Liver (tissue), 9 donors: ENCODE results near the gene TMEM176A. TPM values are rescaled to one million over a fixed set of nuclear protein-coding genes. Genes with fewer than 3 reads are reported as not detected.

Experiments used
- DNase-seq: peaks from one replicate; pipeline ENCODE4 v3.0.0-alpha.2; 2017; ENCODE audit warnings: low spot score
- H3K27ac ChIP-seq, 2 donors: one replicate each; pipeline ENCODE4 v1.7.0; 2013; ENCODE audit warnings: inconsistent platforms in 2 of 2, low read length in 2 of 2, control low read depth in 1 of 2, low read depth in 1 of 2, mild to moderate bottlenecking in 1 of 2
- H3K27me3 ChIP-seq, 4 donors: one replicate each; pipeline versions ENCODE4 v1.6.1 to v1.7.0; 2013; ENCODE audit warnings: low read length in 3 of 4, inconsistent platforms in 1 of 4, mild to moderate bottlenecking in 1 of 4, moderate library complexity in 1 of 4; ENCODE audit not compliant: control insufficient read depth in 4 of 4, insufficient read depth in 4 of 4
- H3K36me3 ChIP-seq, 4 donors: one replicate each; pipeline versions ENCODE4 v1.6.1 to v1.7.0; 2013; ENCODE audit warnings: low read length in 3 of 4, mild to moderate bottlenecking in 3 of 4, low read depth in 1 of 4, moderate library complexity in 1 of 4; ENCODE audit not compliant: control insufficient read depth in 4 of 4, insufficient read depth in 3 of 4
- H3K4me1 ChIP-seq, 4 donors: one replicate each; pipeline versions ENCODE4 v1.6.1 to v1.7.0; 2013; ENCODE audit warnings: low read length in 3 of 4, mild to moderate bottlenecking in 3 of 4, moderate library complexity in 1 of 4; ENCODE audit not compliant: control insufficient read depth in 4 of 4, insufficient read depth in 4 of 4
- H3K4me3 ChIP-seq, 3 donors: one replicate each; pipeline versions ENCODE4 v1.6.1 to v1.7.0; 2013; ENCODE audit warnings: low read length in 3 of 3, control low read depth in 1 of 3, low read depth in 1 of 3, mild to moderate bottlenecking in 1 of 3
- H3K9ac ChIP-seq, 2 donors: one replicate each; pipeline ENCODE4 v1.7.0; 2013; ENCODE audit warnings: low read length in 2 of 2, mild to moderate bottlenecking in 2 of 2, moderate library complexity in 2 of 2, control low read depth in 1 of 2, low read depth in 1 of 2
- H3K9me3 ChIP-seq, 4 donors: one replicate each; pipeline versions ENCODE4 v1.6.1 to v1.7.0; 2013; ENCODE audit warnings: low read length in 3 of 4; ENCODE audit not compliant: control insufficient read depth in 4 of 4
- EGR1 ChIP-seq, 2 donors: IDR thresholded peaks; 2 replicates each; pipeline ENCODE4 v1.6.1; 2016 to 2018; ENCODE audit warnings: antibody characterized with exemption in 2 of 2, low read depth in 2 of 2
- FOXA1 ChIP-seq: IDR thresholded peaks from 2 replicates; pipeline ENCODE4 v1.6.1; 2016; ENCODE audit warnings: antibody characterized with exemption
- GABPA ChIP-seq, 2 donors: IDR thresholded peaks in 1 of 2; conservative IDR thresholded peaks in 1 of 2; 2 replicates each; pipeline ENCODE4 v1.6.1; 2016; ENCODE audit warnings: antibody characterized with exemption in 2 of 2, mild to moderate bottlenecking in 1 of 2, moderate library complexity in 1 of 2
- HNF4A ChIP-seq, 2 donors: conservative IDR thresholded peaks; 2 replicates each; pipeline ENCODE4 v1.6.1; 2016; ENCODE audit warnings: antibody characterized with exemption in 2 of 2, mild to moderate bottlenecking in 2 of 2
- HNF4G ChIP-seq: IDR thresholded peaks from 2 replicates; pipeline ENCODE4 v1.6.1; 2016; ENCODE audit warnings: antibody characterized with exemption
- JUND ChIP-seq, 2 donors: IDR thresholded peaks; 2 replicates each; pipeline ENCODE4 v1.6.1; 2016; ENCODE audit warnings: antibody characterized with exemption in 2 of 2
- MAX ChIP-seq: IDR thresholded peaks from 2 replicates; pipeline ENCODE4 v1.6.1; 2016; ENCODE audit warnings: antibody characterized with exemption
- NR2F2 ChIP-seq: IDR thresholded peaks from 2 replicates; pipeline ENCODE4 v1.6.1; 2016; ENCODE audit warnings: antibody characterized with exemption
- RAD21 ChIP-seq, 2 donors: IDR thresholded peaks; 2 replicates each; pipeline ENCODE4 v1.6.1; 2016; ENCODE audit warnings: antibody characterized with exemption in 2 of 2, mild to moderate bottlenecking in 2 of 2
- REST ChIP-seq: IDR thresholded peaks from 2 replicates; pipeline ENCODE4 v1.6.1; 2016; ENCODE audit warnings: antibody characterized with exemption, mild to moderate bottlenecking
- RXRA ChIP-seq, 2 donors: IDR thresholded peaks; 2 replicates each; pipeline ENCODE4 v1.6.1; 2017 to 2018; ENCODE audit warnings: antibody characterized with exemption in 2 of 2, mild to moderate bottlenecking in 1 of 2
- SP1 ChIP-seq: IDR thresholded peaks from 2 replicates; pipeline ENCODE4 v1.6.1; 2018; ENCODE audit warnings: antibody characterized with exemption, mild to moderate bottlenecking
- TAF1 ChIP-seq: conservative IDR thresholded peaks from 2 replicates; pipeline ENCODE4 v1.6.1; 2016; ENCODE audit warnings: antibody characterized with exemption, mild to moderate bottlenecking
- YY1 ChIP-seq: IDR thresholded peaks from 2 replicates; pipeline ENCODE4 v1.6.1; 2016; ENCODE audit warnings: antibody characterized with exemption, mild to moderate bottlenecking
- ZBTB33 ChIP-seq: IDR thresholded peaks from 2 replicates; pipeline ENCODE4 v1.6.1; 2016; ENCODE audit warnings: antibody characterized with exemption
- WGBS: extraction: QIAGEN DNeasy Blood & Tissue Kit; methylation state at CpG from one replicate; pipeline ENCODE4 v1.1.7; 2013; 5-methylcytosine and 5-hydroxymethylcytosine counted together
- polyA plus RNA-seq, 2 donors: library from polyadenylated mRNA; stranded (reverse) in 1 of 2; unstranded in 1 of 2; fragments of 200-250 nt in 1 of 2; fragments of >200 nt in 1 of 2; fragmentation: Nextera tagmentation in 1 of 2; extraction: Ambion mirVana in 1 of 2; gene quantifications; one replicate each; pipeline versions ENCODE4 v1.2.1 to v1.2.3, GENCODE V29; 2013 to 2015
- total RNA-seq, 2 donors: library from RNA; depleted of rRNA; stranded (reverse); fragments of >200 nt; gene quantifications; one replicate each; pipeline ENCODE4 v1.2.3, GENCODE V29; 2014
- TF ChIP-seq, protein P1 (sequence below): IDR thresholded peaks from 2 replicates; pipeline ENCODE4 v1.6.1; 2016; ENCODE audit warnings: antibody characterized with exemption
- TF ChIP-seq, protein P2 (sequence below): fragments of 150-350 bp; IDR thresholded peaks from 2 replicates; pipeline ENCODE4 v1.5.1; 2017; ENCODE audit warnings: improper control_type of control experiment, low read depth, low read length; ENCODE audit not compliant: missing input control
- donor health status: healthy.
- donor health status: healthy.
- donor health status: healthy.
- donor health status: healthy.
- donor health status: healthy.

The TMEM176A gene
- total and polyA plus RNA-seq, 4 donors = 346 to 703 (median 539) TPM

DNA sequence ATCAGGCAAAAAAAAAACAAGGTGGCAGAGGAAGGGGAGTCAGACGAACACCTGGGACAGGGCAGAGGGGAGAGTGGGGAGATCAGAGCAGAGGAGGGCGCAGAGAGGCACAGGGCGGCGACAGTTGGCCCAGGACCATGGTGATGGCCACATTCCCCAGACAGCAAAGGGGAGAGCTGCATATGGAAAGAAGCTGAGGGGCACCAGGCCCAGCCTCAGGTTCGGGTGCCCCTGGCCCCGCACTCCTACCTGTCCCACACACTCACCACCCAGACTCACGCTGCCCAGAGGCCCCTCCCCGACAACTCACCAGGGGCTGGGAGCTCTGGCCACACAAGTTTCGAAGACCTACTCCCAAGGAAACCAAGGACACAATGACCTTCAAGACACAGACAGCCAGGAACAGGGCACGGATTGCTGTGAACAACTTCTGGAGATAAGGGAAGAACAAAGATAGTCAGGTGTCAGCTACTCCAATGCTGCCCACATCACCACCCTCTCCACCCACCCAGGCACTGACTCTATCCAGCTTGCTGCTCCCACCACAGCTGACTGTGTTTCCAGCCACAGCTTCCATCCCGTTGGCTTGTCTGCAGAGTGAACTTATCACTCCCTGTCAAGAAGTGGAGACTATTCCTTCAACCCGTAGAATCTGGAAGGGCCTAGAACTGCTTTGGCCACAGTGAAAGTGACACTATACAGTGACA is 8.7 kb upstream of the TMEM176A start:
- no peak overlapping the region for H3K9ac ChIP-seq
- peaks cover 10 to 55% (median 40%) of the 10 kb centered on the region in 4 donors for H3K36me3 ChIP-seq
- no peak overlapping the region for H3K4me3 ChIP-seq
- no peak for DNase-seq
- H3K9me3 ChIP-seq = no peaks in the 10 kb centered on the region
- no peaks in the 10 kb centered on the region for H3K27me3 ChIP-seq
- WGBS = 93% methylated on average over 12 of the region's 12 CpGs
- peaks cover 5 to 38% (median 22%) of the 10 kb centered on the region in 4 donors for H3K4me1 ChIP-seq
- no peak for TF ChIP-seq JUND (IDR thresholded peaks at IDR 0.05)
- TF ChIP-seq SP1 = no peak
- no peak for TF ChIP-seq MAX
- TF ChIP-seq GABPA (IDR thresholded peaks at IDR 0.05 in 1 of 2, conservative IDR thresholded peaks at IDR 0.05 in 1 of 2) = no peak
- TF ChIP-seq, protein P1, sequence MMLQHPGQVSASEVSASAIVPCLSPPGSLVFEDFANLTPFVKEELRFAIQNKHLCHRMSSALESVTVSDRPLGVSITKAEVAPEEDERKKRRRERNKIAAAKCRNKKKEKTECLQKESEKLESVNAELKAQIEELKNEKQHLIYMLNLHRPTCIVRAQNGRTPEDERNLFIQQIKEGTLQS = no peak
- no peak for TF ChIP-seq NR2F2
- TF ChIP-seq, protein P2, sequence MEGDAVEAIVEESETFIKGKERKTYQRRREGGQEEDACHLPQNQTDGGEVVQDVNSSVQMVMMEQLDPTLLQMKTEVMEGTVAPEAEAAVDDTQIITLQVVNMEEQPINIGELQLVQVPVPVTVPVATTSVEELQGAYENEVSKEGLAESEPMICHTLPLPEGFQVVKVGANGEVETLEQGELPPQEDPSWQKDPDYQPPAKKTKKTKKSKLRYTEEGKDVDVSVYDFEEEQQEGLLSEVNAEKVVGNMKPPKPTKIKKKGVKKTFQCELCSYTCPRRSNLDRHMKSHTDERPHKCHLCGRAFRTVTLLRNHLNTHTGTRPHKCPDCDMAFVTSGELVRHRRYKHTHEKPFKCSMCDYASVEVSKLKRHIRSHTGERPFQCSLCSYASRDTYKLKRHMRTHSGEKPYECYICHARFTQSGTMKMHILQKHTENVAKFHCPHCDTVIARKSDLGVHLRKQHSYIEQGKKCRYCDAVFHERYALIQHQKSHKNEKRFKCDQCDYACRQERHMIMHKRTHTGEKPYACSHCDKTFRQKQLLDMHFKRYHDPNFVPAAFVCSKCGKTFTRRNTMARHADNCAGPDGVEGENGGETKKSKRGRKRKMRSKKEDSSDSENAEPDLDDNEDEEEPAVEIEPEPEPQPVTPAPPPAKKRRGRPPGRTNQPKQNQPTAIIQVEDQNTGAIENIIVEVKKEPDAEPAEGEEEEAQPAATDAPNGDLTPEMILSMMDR = no peak
- TF ChIP-seq RAD21 (IDR thresholded peaks at IDR 0.05) = no peak
- TF ChIP-seq HNF4G = no peak
- no peak for TF ChIP-seq EGR1 (IDR thresholded peaks at IDR 0.05; ENCODE audit: low read depth in 2 of 2)
- TF ChIP-seq FOXA1 = no peak
- TF ChIP-seq HNF4A (conservative IDR thresholded peaks at IDR 0.05) = no peak
- no peak for TF ChIP-seq TAF1
- no peak for TF ChIP-seq ZBTB33
- peak overlapping the region in 1 of 2 donors; percentile 16 for H3K27ac ChIP-seq

DNA sequence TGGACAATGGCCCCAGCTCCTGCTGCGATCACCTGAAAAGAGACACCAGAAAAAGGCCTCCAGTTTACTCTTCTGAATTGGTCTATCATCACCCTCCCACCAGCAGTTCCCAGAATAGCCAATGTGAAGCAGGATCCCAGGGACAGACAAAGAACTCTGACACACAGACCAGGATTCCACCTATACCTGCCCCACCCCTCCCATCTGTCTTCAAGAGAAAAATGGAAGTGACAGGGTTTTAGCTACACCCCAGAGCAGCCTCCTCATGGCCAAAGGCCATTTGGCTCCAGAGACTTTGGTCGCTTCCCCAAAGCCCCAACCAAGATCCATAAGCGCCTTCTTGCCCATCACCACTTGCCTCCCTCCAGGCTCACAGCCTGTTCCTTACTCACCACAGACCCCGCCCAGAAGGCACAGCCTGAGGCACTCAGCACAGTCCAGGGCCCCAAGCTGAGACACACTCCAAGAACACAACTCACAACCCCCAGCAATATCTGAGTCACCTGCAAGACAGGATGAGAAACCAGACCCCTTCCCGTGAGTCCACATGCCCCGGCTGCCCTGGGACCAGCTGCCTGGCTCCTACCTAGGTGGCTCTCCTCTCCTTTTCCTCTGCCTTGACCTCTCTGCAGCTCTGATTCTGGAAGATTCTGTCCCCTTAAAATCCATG is 6.9 kb upstream of the TMEM176A start:
- no peak for DNase-seq
- H3K4me3 ChIP-seq = no peak overlapping the region
- H3K36me3 ChIP-seq = peaks cover 10 to 55% (median 40%) of the 10 kb centered on the region in 4 donors
- WGBS = 94% methylated on average over 6 of the region's 6 CpGs
- H3K27me3 ChIP-seq = no peaks in the 10 kb centered on the region
- H3K27ac ChIP-seq = peak overlapping the region in 1 of 2 donors; percentile 9
- peaks cover 2 to 26% (median 8%) of the 10 kb centered on the region in 4 donors for H3K4me1 ChIP-seq
- H3K9ac ChIP-seq = no peak overlapping the region
- H3K9me3 ChIP-seq = no peaks in the 10 kb centered on the region
- TF ChIP-seq FOXA1 = no peak
- no peak for TF ChIP-seq JUND (IDR thresholded peaks at IDR 0.05)
- TF ChIP-seq ZBTB33 = no peak
- no peak for TF ChIP-seq HNF4G
- no peak for TF ChIP-seq TAF1
- TF ChIP-seq GABPA (IDR thresholded peaks at IDR 0.05 in 1 of 2, conservative IDR thresholded peaks at IDR 0.05 in 1 of 2) = no peak
- TF ChIP-seq MAX = no peak
- TF ChIP-seq HNF4A (conservative IDR thresholded peaks at IDR 0.05) = no peak
- TF ChIP-seq RXRA (IDR thresholded peaks at IDR 0.05) = no peak
- TF ChIP-seq RAD21 (IDR thresholded peaks at IDR 0.05) = no peak
- TF ChIP-seq NR2F2 = no peak
- TF ChIP-seq YY1 = no peak
- no peak for TF ChIP-seq REST
